Lower lobe of right lung (tissue), 2 donors: ENCODE measurements around the gene HFE. TPM values are rescaled to one million over a fixed set of nuclear protein-coding genes. Genes with fewer than 3 reads are reported as not detected.

Experiments
- ATAC-seq, 2 donors: fragments of 200-7000 bp; cut with Tn5 transposase; one replicate each; pipeline ENCODE4 v1.9.1; 2020 to 2022; ENCODE audit warnings: mild to moderate bottlenecking in 2 of 2, moderate library complexity in 2 of 2
- DNase-seq: peaks from one replicate; pipeline ENCODE4 v3.0.0-alpha.2; 2020
- H3K27ac ChIP-seq: fragments of 200-600 bp; one replicate; pipeline ENCODE4 v1.8.0; 2022
- H3K27me3 ChIP-seq: fragments of 200-600 bp; one replicate; pipeline ENCODE4 v1.8.0; 2022; ENCODE audit warnings: low read depth
- H3K36me3 ChIP-seq: fragments of 200-600 bp; one replicate; pipeline ENCODE4 v1.8.0; 2022; ENCODE audit warnings: mild to moderate bottlenecking
- H3K4me1 ChIP-seq: fragments of 200-600 bp; one replicate; pipeline ENCODE4 v1.8.0; 2022
- H3K4me3 ChIP-seq: fragments of 200-600 bp; one replicate; pipeline ENCODE4 v1.8.0; 2022; ENCODE audit warnings: mild to moderate bottlenecking
- H3K9me3 ChIP-seq: fragments of 200-600 bp; one replicate; pipeline ENCODE4 v1.8.0; 2022
- intact Hi-C: fragments of 100-400 bp; cut with DNase I; formaldehyde crosslinking; loops from one replicate; pipeline ENCODE4 v1.11.0; 2022
- long read RNA-seq: library from polyadenylated mRNA; unstranded; transcript quantifications from one replicate; pipeline ENCODE4 v2.0.0, GENCODE V29; 2021
- total RNA-seq: library from RNA; stranded (reverse); fragmentation: NEBNext Ultra II Directional; extraction: Animal tissue kit (Norgen Biotek cat#: 25700); gene quantifications from one replicate; pipeline ENCODE4 v1.2.1, GENCODE V29; 2021
- TF ChIP-seq, protein P1 (sequence below): fragments of 200-600 bp; IDR thresholded peaks from one replicate; pipeline ENCODE4 v1.8.0; 2022; ENCODE audit warnings: antibody characterized with exemption, mild to moderate bottlenecking
- donor health status: DM: no; HTN: yes; CAD: no; lungs with severe emphysema.

The HFE gene, protein sequence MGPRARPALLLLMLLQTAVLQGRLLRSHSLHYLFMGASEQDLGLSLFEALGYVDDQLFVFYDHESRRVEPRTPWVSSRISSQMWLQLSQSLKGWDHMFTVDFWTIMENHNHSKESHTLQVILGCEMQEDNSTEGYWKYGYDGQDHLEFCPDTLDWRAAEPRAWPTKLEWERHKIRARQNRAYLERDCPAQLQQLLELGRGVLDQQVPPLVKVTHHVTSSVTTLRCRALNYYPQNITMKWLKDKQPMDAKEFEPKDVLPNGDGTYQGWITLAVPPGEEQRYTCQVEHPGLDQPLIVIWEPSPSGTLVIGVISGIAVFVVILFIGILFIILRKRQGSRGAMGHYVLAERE
- total RNA-seq, result 12.4 TPM
- long read RNA-seq, full-length matches to known transcripts, result 1 of 3 reads
- long read RNA-seq, partial matches to known transcripts, result 2 of 3 reads
- long read RNA-seq, other reads (novel, unspliced or antisense), result 0 of 3 reads

DNA sequence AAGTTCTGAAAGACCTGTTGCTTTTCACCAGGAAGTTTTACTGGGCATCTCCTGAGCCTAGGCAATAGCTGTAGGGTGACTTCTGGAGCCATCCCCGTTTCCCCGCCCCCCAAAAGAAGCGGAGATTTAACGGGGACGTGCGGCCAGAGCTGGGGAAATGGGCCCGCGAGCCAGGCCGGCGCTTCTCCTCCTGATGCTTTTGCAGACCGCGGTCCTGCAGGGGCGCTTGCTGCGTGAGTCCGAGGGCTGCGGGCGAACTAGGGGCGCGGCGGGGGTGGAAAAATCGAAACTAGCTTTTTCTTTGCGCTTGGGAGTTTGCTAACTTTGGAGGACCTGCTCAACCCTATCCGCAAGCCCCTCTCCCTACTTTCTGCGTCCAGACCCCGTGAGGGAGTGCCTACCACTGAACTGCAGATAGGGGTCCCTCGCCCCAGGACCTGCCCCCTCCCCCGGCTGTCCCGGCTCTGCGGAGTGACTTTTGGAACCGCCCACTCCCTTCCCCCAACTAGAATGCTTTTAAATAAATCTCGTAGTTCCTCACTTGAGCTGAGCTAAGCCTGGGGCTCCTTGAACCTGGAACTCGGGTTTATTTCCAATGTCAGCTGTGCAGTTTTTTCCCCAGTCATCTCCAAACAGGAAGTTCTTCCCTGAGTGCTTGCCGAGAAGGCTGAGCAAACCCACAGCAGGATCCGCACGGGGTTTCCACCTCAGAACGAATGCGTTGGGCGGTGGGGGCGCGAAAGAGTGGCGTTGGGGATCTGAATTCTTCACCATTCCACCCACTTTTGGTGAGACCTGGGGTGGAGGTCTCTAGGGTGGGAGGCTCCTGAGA is at the start of gene HFE:
Gene HFE (plus strand): TSS at position 146 of the 832 bp plus-strand sequence. CDS start 12 bp downstream, at position 158.
- intact Hi-C loops, result no loop called here

DNA sequence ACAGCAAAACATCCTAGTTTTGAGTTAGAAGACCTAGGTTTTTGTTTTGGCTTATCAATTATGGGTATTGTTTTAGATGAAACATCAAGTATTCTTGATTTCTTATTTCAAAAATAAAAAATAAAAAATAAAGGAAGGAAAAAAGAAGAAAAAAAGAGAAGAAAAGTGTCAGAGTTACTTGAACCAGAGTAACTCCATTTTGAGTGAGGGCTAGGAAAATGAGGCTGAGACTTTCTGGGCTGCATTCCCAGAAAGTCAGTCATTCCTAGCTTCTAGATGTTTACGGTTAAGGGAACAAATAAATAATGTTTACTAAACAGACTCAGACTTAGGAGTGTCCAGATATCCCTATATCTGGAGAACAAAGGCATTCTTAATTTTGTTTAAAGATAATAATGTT is 45.3 kb upstream of the HFE start:
- TF ChIP-seq, protein P1, sequence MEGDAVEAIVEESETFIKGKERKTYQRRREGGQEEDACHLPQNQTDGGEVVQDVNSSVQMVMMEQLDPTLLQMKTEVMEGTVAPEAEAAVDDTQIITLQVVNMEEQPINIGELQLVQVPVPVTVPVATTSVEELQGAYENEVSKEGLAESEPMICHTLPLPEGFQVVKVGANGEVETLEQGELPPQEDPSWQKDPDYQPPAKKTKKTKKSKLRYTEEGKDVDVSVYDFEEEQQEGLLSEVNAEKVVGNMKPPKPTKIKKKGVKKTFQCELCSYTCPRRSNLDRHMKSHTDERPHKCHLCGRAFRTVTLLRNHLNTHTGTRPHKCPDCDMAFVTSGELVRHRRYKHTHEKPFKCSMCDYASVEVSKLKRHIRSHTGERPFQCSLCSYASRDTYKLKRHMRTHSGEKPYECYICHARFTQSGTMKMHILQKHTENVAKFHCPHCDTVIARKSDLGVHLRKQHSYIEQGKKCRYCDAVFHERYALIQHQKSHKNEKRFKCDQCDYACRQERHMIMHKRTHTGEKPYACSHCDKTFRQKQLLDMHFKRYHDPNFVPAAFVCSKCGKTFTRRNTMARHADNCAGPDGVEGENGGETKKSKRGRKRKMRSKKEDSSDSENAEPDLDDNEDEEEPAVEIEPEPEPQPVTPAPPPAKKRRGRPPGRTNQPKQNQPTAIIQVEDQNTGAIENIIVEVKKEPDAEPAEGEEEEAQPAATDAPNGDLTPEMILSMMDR, result no peak
- DNase-seq (no peak), ATAC-seq (no peak)
- no peaks in the 10 kb centered on the region for H3K36me3 ChIP-seq
- no peak overlapping the region for H3K4me3 ChIP-seq
- H3K9me3 ChIP-seq, result no peaks in the 10 kb centered on the region
- peaks cover 13% of the 10 kb centered on the region for H3K4me1 ChIP-seq
- no peaks in the 10 kb centered on the region for H3K27me3 ChIP-seq
- intact Hi-C loops, result no loop called here
- no peak overlapping the region for H3K27ac ChIP-seq

More for the DNA sequence above, at the start of gene HFE:
- TF ChIP-seq, protein P1, result no peak
- H3K36me3 ChIP-seq, result no peaks in the 10 kb centered on the region
- peak; percentile 84 to 85 for ATAC-seq
- H3K4me3 ChIP-seq, result peak within 1 kb of the TSS; percentile 70
- H3K27ac ChIP-seq, result peak within 1 kb of the TSS; percentile 88
- H3K4me1 ChIP-seq, result peaks cover 23% of the 10 kb centered on the region
- H3K27me3 ChIP-seq, result no peaks in the 10 kb centered on the region
- no peaks in the 10 kb centered on the region for H3K9me3 ChIP-seq
- DNase-seq, result peak; percentile 72

DNA sequence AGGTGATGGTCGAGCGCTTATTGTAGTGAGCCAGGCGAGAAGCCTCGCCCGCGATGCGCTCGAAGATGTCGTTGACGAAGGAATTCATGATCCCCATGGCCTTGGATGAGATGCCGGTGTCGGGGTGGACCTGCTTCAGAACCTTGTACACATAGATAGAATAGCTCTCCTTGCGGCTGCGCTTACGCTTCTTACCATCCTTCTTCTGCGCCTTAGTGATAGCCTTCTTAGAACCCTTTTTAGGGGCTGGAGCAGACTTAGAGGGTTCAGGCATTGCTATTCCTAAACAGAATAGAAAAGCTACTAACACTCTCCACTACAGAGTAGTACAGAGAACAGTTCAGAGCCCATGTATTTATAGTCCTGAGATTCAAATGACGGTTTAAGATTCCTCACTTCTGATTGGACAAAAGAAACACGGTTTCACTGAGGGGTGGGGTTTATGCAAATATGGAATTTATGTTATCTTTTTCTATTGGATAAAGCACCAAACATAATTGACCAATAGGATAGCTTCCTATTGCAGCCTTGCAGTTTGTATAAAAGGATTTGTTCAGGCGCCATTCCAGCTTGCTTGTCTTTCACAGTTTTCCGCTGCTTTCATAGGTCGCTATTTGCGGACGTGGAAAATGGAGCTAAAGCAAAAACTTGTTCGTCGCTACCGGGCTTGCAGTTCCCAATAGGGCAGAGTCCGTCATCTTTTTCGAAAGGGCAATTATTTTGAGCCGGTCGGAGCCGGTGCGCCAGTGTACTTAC is 43.7 kb upstream of the HFE start:
- Histone ChIP-seq H3K9me3 (no peaks in the 10 kb centered on the region), H3K27ac (peak overlapping the region; percentile 93), H3K27me3 (no peaks in the 10 kb centered on the region), H3K4me3 (peak overlapping the region; percentile 55), H3K36me3 (no peaks in the 10 kb centered on the region), H3K4me1 (peaks cover 13% of the 10 kb centered on the region)
- peak; percentile 93 for ATAC-seq
- peak; percentile 59 for DNase-seq
- TF ChIP-seq, protein P1, result no peak
- intact Hi-C loops, result no loop called here

DNA sequence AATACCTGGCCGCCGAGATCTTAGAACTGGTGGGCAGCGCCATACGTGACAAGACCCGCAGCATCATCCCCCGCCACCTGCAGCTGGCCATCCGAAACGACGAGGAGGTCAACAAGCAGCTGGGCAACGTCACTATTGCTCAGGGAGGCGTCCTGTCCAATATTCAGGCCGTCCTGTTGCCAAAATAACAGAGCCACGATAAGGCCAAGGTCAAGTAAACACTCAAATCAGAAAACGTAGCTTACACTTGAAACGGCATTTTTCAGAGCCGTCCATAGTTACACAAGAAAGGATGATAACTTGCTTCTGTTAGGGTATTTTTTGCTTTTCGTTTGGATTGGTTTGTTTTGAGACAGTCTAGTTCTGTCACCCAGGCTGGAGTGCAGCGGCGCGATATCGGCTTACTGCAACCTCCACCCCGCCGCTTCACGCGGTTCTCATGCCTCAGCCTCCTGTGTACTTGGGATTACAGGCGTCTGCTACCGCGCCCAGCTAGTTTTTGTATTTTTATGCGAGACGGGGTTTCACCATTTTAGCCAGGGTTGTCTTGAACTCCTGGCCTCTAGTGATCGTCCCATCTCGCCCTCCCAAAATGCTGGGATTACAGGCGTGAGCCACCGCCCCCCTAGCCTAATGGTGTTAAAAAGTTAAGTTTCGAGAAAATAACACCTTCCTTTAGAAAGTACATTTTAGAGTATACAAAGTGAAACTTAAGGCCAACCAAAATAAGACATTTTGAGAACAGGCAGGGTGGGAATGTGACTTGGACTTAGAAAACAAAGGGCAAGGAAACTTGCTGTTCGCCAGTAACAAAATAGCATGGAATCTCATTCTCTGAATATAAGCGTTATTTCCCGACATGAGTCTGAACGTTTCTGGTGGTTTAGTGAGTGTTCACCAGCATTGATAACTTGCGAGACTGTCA is 42.8 kb upstream of the HFE start:
- H3K4me1 ChIP-seq, result peaks cover 13% of the 10 kb centered on the region
- peak overlapping the region; percentile 93 for H3K27ac ChIP-seq
- H3K9me3 ChIP-seq, result no peaks in the 10 kb centered on the region
- intact Hi-C loops, result no loop called here
- peak overlapping the region; percentile 55 for H3K4me3 ChIP-seq
- H3K36me3 ChIP-seq, result no peaks in the 10 kb centered on the region
- H3K27me3 ChIP-seq, result no peaks in the 10 kb centered on the region
- peak; percentile 45 to 48 for ATAC-seq
- DNase-seq, result peak; percentile 69
- TF ChIP-seq, protein P1, result no peak
